HEK293 (cell line): ENCODE results near the gene ZIC4.

ENCODE experiments used
- CTCF ChIA-PET: fragments of 350-600 bp; formaldehyde crosslinking; extraction: SDS; loops from one replicate; lab custom pipeline; 2021; ENCODE audit warnings: antibody characterized with exemption; lab: Yijun Ruan, JAX
- POLR2A ChIA-PET: fragments of 300-600 bp; formaldehyde crosslinking; extraction: SDS; loops from one replicate; lab custom pipeline; 2020; ENCODE audit warnings: antibody characterized with exemption, inconsistent platforms; lab: Yijun Ruan, JAX
- H3K27ac ChIP-seq: fragments of 200-500 bp; sonication (Bioruptor generic); 2 replicates; pipeline ENCODE4 v1.5.1; 2014; ENCODE audit warnings: low read depth, low read length, control low read depth, inconsistent platforms; ENCODE audit errors: extremely low read depth
- H3K36me3 ChIP-seq, 2 experiments: fragments of 200-500 bp in 1 of 2; sonication (Bioruptor generic) in 1 of 2; 1 replicate in 1 of 2; 2 replicates in 1 of 2; pipeline ENCODE4 v1.5.1; 2014 to 2017; ENCODE audit warnings: inconsistent platforms in 2 of 2, low read length in 2 of 2; ENCODE audit not compliant: control insufficient read depth in 2 of 2, insufficient read depth in 1 of 2
- H3K4me1 ChIP-seq: fragments of 200-500 bp; sonication (Bioruptor generic); 2 replicates; pipeline ENCODE4 v1.5.1; 2014; ENCODE audit warnings: mild to moderate bottlenecking, low read length, inconsistent platforms; ENCODE audit not compliant: control insufficient read depth, insufficient read depth
- H3K4me3 ChIP-seq: 2 replicates; pipeline ENCODE4 v1.5.1; 2011; ENCODE audit warnings: low read depth, mild to moderate bottlenecking, control low read depth, low read length, moderate library complexity
- H3K9me3 ChIP-seq: fragments of 200-500 bp; sonication (Bioruptor generic); 2 replicates; pipeline ENCODE4 v1.5.1; 2014; ENCODE audit warnings: low read depth, low read length, inconsistent platforms; ENCODE audit not compliant: control insufficient read depth, insufficient read depth
- GLI2 ChIP-seq: fragments of 450-650 bp; formaldehyde crosslinking; IDR thresholded peaks from 2 replicates; pipeline ENCODE4; 2017; ENCODE audit warnings: missing biosample characterization, missing genetic modification characterization, low read depth, borderline replicate concordance
- KLF1 ChIP-seq: fragments of 450-650 bp; formaldehyde crosslinking; IDR thresholded peaks from 2 replicates; pipeline ENCODE4 v1.5.1; 2016; ENCODE audit warnings: missing biosample characterization, missing genetic modification characterization
- SCRT2 ChIP-seq: fragments of 450-650 bp; formaldehyde crosslinking; IDR thresholded peaks from 2 replicates; pipeline ENCODE4 v1.5.1; 2016; ENCODE audit warnings: missing biosample characterization, missing genetic modification characterization
- TCF7L2 ChIP-seq: IDR thresholded peaks from 2 replicates; pipeline ENCODE4 v1.6.1; 2011; ENCODE audit warnings: low read depth, mild to moderate bottlenecking, inconsistent platforms, low read length, moderate library complexity, borderline replicate concordance
- ZNF132 ChIP-seq: fragments of 450-650 bp; formaldehyde crosslinking; IDR thresholded peaks from 2 replicates; pipeline ENCODE4 v1.5.1; 2017; ENCODE audit warnings: missing biosample characterization, missing genetic modification characterization, borderline replicate concordance
- ZNF133 ChIP-seq: fragments of 450-650 bp; formaldehyde crosslinking; IDR thresholded peaks from 2 replicates; pipeline ENCODE4 v1.5.1; 2016; ENCODE audit warnings: missing biosample characterization, missing genetic modification characterization
- ZNF140 ChIP-seq: fragments of 450-650 bp; formaldehyde crosslinking; IDR thresholded peaks from 2 replicates; pipeline ENCODE4 v1.5.1; 2016; ENCODE audit warnings: missing biosample characterization, missing genetic modification characterization
- ZNF19 ChIP-seq: fragments of 450-650 bp; formaldehyde crosslinking; IDR thresholded peaks from 2 replicates; pipeline ENCODE4; 2016; ENCODE audit warnings: missing biosample characterization, missing genetic modification characterization, low read depth
- ZNF239 ChIP-seq: fragments of 450-650 bp; formaldehyde crosslinking; IDR thresholded peaks from 2 replicates; pipeline ENCODE4 v1.5.1; 2016; ENCODE audit warnings: missing biosample characterization, missing genetic modification characterization
- ZNF248 ChIP-seq: fragments of 450-650 bp; formaldehyde crosslinking; IDR thresholded peaks from 2 replicates; pipeline ENCODE4 v1.5.1; 2017; ENCODE audit warnings: missing biosample characterization, missing genetic modification characterization
- ZNF366 ChIP-seq: fragments of 450-650 bp; formaldehyde crosslinking; conservative IDR thresholded peaks from 2 replicates; pipeline ENCODE4 v1.5.1; 2016; ENCODE audit warnings: missing biosample characterization, missing genetic modification characterization
- ZNF404 ChIP-seq: fragments of 450-650 bp; formaldehyde crosslinking; IDR thresholded peaks from 2 replicates; pipeline ENCODE4 v1.5.1; 2017; ENCODE audit warnings: missing biosample characterization, missing genetic modification characterization
- ZNF658 ChIP-seq: fragments of 450-650 bp; formaldehyde crosslinking; IDR thresholded peaks from 2 replicates; pipeline ENCODE4; 2016; ENCODE audit warnings: missing biosample characterization, missing genetic modification characterization
- ZNF701 ChIP-seq: fragments of 450-650 bp; formaldehyde crosslinking; IDR thresholded peaks from 2 replicates; pipeline ENCODE4 v1.5.1; 2016; ENCODE audit warnings: missing biosample characterization, missing genetic modification characterization
- ZNF747 ChIP-seq: fragments of 450-650 bp; formaldehyde crosslinking; IDR thresholded peaks from 2 replicates; pipeline ENCODE4 v1.5.1; 2016; ENCODE audit warnings: missing biosample characterization, missing genetic modification characterization
- ZNF76 ChIP-seq: fragments of 450-650 bp; formaldehyde crosslinking; IDR thresholded peaks from 2 replicates; pipeline ENCODE4; 2016; ENCODE audit warnings: low read depth, missing biosample characterization, missing genetic modification characterization, borderline replicate concordance
- TF ChIP-seq, protein P1 (sequence below): fragments of 450-650 bp; formaldehyde crosslinking; IDR thresholded peaks from 2 replicates; pipeline ENCODE4 v1.5.1; 2016; ENCODE audit warnings: missing biosample characterization, missing genetic modification characterization
- TF ChIP-seq, protein P2 (sequence below): fragments of 450-650 bp; formaldehyde crosslinking; IDR thresholded peaks from 2 replicates; pipeline ENCODE4 v1.5.1; 2017; ENCODE audit warnings: missing biosample characterization, missing genetic modification characterization
- TF ChIP-seq, protein P3 (sequence below): fragments of 450-650 bp; formaldehyde crosslinking; IDR thresholded peaks from 2 replicates; pipeline ENCODE4 v1.5.1; 2016; ENCODE audit warnings: missing biosample characterization, missing genetic modification characterization
- TF ChIP-seq, protein P4 (sequence below): fragments of 450-650 bp; formaldehyde crosslinking; IDR thresholded peaks from 2 replicates; pipeline ENCODE4 v1.5.1; 2016; ENCODE audit warnings: missing biosample characterization, missing genetic modification characterization
- TF ChIP-seq, protein P5 (sequence below): IDR thresholded peaks from 2 replicates; pipeline ENCODE4 v1.6.1; 2011; ENCODE audit warnings: mild to moderate bottlenecking, low read depth, low read length, borderline replicate concordance
- TF ChIP-seq, protein P6 (sequence below): fragments of 450-650 bp; formaldehyde crosslinking; IDR thresholded peaks from 2 replicates; pipeline ENCODE4 v1.5.1; 2016; ENCODE audit warnings: missing biosample characterization, missing genetic modification characterization, borderline replicate concordance
- TF ChIP-seq, protein P7 (sequence below): fragments of 450-650 bp; formaldehyde crosslinking; IDR thresholded peaks from 2 replicates; pipeline ENCODE4 v1.5.1; 2016; ENCODE audit warnings: missing biosample characterization, missing genetic modification characterization

The ZIC4 gene

DNA sequence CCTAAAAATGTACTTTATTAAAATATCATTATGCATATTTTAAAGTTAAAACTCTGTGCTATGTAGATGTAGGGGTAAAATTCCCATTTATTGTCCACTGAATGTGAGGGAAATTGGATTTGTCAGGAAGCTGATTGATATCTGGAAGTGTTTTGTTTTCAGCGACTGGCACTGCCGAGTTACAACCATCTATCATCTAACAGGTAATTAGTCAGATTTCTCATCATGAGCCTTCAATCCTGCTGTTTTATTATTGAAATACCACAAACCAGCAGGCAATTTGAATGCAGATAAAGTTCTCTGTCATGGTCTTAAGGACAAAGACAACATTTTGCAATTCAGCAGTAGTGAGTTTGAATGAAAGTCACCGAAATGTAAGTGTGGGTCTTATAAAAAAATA lies 43.3 kb upstream of the ZIC4 start (continued):
- TF ChIP-seq, protein P1, sequence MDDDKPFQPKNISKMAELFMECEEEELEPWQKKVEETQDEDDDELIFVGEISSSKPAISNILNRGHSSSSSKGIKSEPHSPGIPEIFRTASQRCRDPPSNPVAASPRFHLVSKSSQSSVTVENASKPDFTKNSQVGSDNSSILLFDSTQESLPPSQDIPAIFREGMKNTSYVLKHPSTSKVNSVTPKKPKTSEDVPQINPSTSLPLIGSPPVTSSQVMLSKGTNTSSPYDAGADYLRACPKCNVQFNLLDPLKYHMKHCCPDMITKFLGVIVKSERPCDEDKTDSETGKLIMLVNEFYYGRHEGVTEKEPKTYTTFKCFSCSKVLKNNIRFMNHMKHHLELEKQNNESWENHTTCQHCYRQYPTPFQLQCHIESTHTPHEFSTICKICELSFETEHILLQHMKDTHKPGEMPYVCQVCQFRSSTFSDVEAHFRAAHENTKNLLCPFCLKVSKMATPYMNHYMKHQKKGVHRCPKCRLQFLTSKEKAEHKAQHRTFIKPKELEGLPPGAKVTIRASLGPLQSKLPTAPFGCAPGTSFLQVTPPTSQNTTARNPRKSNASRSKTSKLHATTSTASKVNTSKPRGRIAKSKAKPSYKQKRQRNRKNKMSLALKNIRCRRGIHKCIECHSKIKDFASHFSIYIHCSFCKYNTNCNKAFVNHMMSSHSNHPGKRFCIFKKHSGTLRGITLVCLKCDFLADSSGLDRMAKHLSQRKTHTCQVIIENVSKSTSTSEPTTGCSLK (tag by site-specific recombination) = no peak
- TF ChIP-seq, all 188 proteins: peak for 0

DNA sequence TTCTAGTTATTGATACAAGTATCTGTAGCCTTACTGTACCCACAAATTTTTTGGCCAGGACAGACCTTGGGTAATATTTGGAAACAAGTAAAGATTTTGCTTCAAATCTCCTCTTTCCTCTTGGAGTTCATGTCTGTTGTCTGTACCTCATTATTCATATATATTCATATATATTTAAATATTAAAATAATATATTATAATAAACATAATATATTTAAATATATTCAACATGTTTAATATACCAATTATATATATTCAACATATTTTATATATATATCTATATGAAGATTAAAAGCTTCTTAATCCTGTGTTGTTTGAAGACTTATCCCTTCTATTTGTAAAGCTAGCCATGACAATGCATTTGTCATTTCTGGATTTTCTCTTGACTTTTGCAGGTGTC lies 40.9 kb upstream of the ZIC4 start:
- TF ChIP-seq ZNF140 (tag by site-specific recombination) (no peak), GLI2 (tag by site-specific recombination) (no peak), ZNF701 (tag by site-specific recombination) (no peak), ZNF248 (tag by site-specific recombination) (no peak), ZNF239 (tag by site-specific recombination) (no peak), ZNF404 (tag by site-specific recombination) (no peak), ZNF658 (tag by site-specific recombination) (no peak), KLF1 (tag by site-specific recombination) (no peak), TCF7L2 (no peak), ZNF133 (tag by site-specific recombination) (no peak), SCRT2 (no peak), ZNF19 (tag by site-specific recombination) (no peak)
- TF ChIP-seq, protein P2, sequence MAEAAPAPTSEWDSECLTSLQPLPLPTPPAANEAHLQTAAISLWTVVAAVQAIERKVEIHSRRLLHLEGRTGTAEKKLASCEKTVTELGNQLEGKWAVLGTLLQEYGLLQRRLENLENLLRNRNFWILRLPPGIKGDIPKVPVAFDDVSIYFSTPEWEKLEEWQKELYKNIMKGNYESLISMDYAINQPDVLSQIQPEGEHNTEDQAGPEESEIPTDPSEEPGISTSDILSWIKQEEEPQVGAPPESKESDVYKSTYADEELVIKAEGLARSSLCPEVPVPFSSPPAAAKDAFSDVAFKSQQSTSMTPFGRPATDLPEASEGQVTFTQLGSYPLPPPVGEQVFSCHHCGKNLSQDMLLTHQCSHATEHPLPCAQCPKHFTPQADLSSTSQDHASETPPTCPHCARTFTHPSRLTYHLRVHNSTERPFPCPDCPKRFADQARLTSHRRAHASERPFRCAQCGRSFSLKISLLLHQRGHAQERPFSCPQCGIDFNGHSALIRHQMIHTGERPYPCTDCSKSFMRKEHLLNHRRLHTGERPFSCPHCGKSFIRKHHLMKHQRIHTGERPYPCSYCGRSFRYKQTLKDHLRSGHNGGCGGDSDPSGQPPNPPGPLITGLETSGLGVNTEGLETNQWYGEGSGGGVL (tag by site-specific recombination) = no peak
- TF ChIP-seq, protein P3, sequence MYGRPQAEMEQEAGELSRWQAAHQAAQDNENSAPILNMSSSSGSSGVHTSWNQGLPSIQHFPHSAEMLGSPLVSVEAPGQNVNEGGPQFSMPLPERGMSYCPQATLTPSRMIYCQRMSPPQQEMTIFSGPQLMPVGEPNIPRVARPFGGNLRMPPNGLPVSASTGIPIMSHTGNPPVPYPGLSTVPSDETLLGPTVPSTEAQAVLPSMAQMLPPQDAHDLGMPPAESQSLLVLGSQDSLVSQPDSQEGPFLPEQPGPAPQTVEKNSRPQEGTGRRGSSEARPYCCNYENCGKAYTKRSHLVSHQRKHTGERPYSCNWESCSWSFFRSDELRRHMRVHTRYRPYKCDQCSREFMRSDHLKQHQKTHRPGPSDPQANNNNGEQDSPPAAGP (tag by site-specific recombination) = no peak
- TF ChIP-seq, protein P4, sequence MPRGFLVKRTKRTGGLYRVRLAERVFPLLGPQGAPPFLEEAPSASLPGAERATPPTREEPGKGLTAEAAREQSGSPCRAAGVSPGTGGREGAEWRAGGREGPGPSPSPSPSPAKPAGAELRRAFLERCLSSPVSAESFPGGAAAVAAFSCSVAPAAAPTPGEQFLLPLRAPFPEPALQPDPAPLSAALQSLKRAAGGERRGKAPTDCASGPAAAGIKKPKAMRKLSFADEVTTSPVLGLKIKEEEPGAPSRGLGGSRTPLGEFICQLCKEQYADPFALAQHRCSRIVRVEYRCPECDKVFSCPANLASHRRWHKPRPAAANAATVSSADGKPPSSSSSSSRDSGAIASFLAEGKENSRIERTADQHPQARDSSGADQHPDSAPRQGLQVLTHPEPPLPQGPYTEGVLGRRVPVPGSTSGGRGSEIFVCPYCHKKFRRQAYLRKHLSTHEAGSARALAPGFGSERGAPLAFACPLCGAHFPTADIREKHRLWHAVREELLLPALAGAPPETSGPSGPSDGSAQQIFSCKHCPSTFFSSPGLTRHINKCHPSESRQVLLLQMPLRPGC (tag by site-specific recombination) = no peak
- H3K4me3 ChIP-seq = no peak overlapping the region

DNA sequence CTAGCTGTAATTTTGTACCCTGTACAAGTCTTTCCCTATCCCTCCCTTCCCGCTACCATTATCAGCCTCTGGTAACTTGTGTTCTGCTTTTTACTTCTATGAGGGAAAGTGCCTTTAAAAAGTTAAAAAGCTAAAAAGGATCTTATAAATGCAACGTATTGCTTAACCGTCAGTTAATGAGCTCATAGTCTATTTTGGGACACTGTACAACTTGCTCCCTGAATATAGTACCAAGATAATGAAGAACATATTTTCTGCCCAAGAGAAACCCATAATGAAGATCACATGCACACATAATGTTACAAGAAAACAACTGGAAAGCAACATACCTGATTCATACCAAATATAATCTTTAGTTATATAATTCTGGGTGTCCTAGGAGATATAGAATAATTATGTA lies 25.4 kb upstream of the ZIC4 start:
- CTCF ChIA-PET = interaction anchor here (0.6 kb wide), 1 partner anchor 15 kb away, joined by 6 read pairs; no protein-coding TSS in a partner anchor
- Histone ChIP-seq H3K4me3 (no peak overlapping the region), H3K27ac (no peak overlapping the region), H3K4me1 (no peaks in the 10 kb centered on the region), H3K9me3 (no peaks in the 10 kb centered on the region), H3K36me3 (no peaks in the 10 kb centered on the region)
- TF ChIP-seq, protein P5, sequence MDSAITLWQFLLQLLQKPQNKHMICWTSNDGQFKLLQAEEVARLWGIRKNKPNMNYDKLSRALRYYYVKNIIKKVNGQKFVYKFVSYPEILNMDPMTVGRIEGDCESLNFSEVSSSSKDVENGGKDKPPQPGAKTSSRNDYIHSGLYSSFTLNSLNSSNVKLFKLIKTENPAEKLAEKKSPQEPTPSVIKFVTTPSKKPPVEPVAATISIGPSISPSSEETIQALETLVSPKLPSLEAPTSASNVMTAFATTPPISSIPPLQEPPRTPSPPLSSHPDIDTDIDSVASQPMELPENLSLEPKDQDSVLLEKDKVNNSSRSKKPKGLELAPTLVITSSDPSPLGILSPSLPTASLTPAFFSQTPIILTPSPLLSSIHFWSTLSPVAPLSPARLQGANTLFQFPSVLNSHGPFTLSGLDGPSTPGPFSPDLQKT = no peak
- TF ChIP-seq, protein P6, sequence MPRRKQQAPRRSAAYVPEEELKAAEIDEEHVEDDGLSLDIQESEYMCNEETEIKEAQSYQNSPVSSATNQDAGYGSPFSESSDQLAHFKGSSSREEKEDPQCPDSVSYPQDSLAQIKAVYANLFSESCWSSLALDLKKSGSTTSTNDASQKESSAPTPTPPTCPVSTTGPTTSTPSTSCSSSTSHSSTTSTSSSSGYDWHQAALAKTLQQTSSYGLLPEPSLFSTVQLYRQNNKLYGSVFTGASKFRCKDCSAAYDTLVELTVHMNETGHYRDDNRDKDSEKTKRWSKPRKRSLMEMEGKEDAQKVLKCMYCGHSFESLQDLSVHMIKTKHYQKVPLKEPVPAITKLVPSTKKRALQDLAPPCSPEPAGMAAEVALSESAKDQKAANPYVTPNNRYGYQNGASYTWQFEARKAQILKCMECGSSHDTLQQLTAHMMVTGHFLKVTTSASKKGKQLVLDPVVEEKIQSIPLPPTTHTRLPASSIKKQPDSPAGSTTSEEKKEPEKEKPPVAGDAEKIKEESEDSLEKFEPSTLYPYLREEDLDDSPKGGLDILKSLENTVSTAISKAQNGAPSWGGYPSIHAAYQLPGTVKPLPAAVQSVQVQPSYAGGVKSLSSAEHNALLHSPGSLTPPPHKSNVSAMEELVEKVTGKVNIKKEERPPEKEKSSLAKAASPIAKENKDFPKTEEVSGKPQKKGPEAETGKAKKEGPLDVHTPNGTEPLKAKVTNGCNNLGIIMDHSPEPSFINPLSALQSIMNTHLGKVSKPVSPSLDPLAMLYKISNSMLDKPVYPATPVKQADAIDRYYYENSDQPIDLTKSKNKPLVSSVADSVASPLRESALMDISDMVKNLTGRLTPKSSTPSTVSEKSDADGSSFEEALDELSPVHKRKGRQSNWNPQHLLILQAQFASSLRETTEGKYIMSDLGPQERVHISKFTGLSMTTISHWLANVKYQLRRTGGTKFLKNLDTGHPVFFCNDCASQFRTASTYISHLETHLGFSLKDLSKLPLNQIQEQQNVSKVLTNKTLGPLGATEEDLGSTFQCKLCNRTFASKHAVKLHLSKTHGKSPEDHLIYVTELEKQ (tag by site-specific recombination) = no peak
- TF ChIP-seq, protein P7, sequence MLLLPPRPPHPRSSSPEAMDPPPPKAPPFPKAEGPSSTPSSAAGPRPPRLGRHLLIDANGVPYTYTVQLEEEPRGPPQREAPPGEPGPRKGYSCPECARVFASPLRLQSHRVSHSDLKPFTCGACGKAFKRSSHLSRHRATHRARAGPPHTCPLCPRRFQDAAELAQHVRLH (tag by site-specific recombination) = no peak
- TF ChIP-seq ZNF747 (tag by site-specific recombination) (no peak), ZNF76 (tag by site-specific recombination) (no peak), ZNF366 (no peak), ZNF132 (tag by site-specific recombination) (no peak)
- POLR2A ChIA-PET = no interaction called here

More for the DNA sequence above, 40.9 kb upstream of the ZIC4 start:
- Histone ChIP-seq H3K36me3 (no peaks in the 10 kb centered on the region), H3K27ac (no peak overlapping the region), H3K9me3 (no peaks in the 10 kb centered on the region), H3K4me1 (no peaks in the 10 kb centered on the region)
- ChIA-PET POLR2A (no interaction called here), CTCF (interaction anchor here (0.6 kb wide), 1 partner anchor 1469 kb away, joined by 3 read pairs; no protein-coding TSS in a partner anchor)
